K562 (cell line): ENCODE data around the gene NECAB2. TPM values are rescaled to one million over a fixed set of nuclear protein-coding genes. Genes with fewer than 3 reads are reported as not detected.

ENCODE experiments used
- ATAC-seq: fragments of 200-7000 bp; cut with Tn5 transposase; 3 replicates; pipeline ENCODE4 v1.9.1; 2020; ENCODE audit warnings: moderate library complexity
- BruUV-seq: library from RNA; stranded (reverse); fragments of 400-500 nt; replicated peaks from 2 replicates; lab custom pipeline; 2021; lab: Mats Ljungman, UMichigan
- CTCF ChIA-PET: fragments of 300-600 bp; formaldehyde crosslinking; extraction: SDS; loops from one replicate; lab custom pipeline; 2021; ENCODE audit warnings: low intra/inter-chr PET ratio; lab: Yijun Ruan, JAX
- POLR2A ChIA-PET: fragments of 300-600, 350-650 bp; sonication (Branson Sonifier 250); formaldehyde crosslinking; extraction: SDS; loops from one replicate; lab custom pipeline; 2021; ENCODE audit warnings: antibody characterized with exemption, inconsistent platforms; lab: Yijun Ruan, JAX
- DNase-seq, 4 experiments: peaks; one replicate each; pipeline versions ENCODE4 v3.0.0 to v3.0.0-alpha.2; 2011 to 2018; ENCODE audit warnings: low spot score in 3 of 4, mixed read lengths in 3 of 4; ENCODE audit errors: extremely low read depth in 1 of 4
- FAIRE-seq: peaks from 2 replicates; lab custom pipeline; 2011; peaks lifted over from hg19 to GRCh38; lab: Jason Lieb, UNC
- H2AFZ ChIP-seq: 2 replicates; pipeline ENCODE4 v1.6.0; 2011; ENCODE audit warnings: low read depth, low read length, control low read depth, inconsistent platforms
- H3K27ac ChIP-seq: fragments of 200-600 bp; 3 replicates; pipeline ENCODE4 v1.8.0; 2011; ENCODE audit warnings: low read depth, mild to moderate bottlenecking, control low read depth, inconsistent platforms, low read length, moderate library complexity, mixed read lengths; ENCODE audit errors: extremely low read depth
- H3K27me3 ChIP-seq, 2 experiments: fragments of 300-600 bp in 1 of 2; 2 replicates in 1 of 2; 3 replicates in 1 of 2; pipeline versions ENCODE4 v1.6.0 to v1.8.0; 2011; ENCODE audit warnings: inconsistent platforms in 2 of 2, low read length in 2 of 2, mild to moderate bottlenecking in 1 of 2, mixed read lengths in 1 of 2, moderate library complexity in 1 of 2; ENCODE audit not compliant: control insufficient read depth in 2 of 2, insufficient read depth in 2 of 2
- H3K36me3 ChIP-seq: fragments of 300-600 bp; 3 replicates; pipeline ENCODE4 v1.8.0; 2011; ENCODE audit warnings: mild to moderate bottlenecking, low read length, inconsistent platforms; ENCODE audit not compliant: control insufficient read depth, insufficient read depth
- H3K4me1 ChIP-seq, 2 experiments: fragments of 200-600 bp in 1 of 2; replicated peaks in 1 of 2; 2 replicates in 1 of 2; 3 replicates in 1 of 2; pipeline versions ENCODE4 v1.5.1 to v1.8.0; 2011; ENCODE audit warnings: inconsistent platforms in 2 of 2, low read length in 2 of 2, mild to moderate bottlenecking in 1 of 2, mixed read lengths in 1 of 2, moderate library complexity in 1 of 2; ENCODE audit not compliant: control insufficient read depth in 2 of 2, insufficient read depth in 2 of 2
- H3K4me2 ChIP-seq: 2 replicates; pipeline ENCODE4 v1.6.1; 2011; ENCODE audit warnings: low read length, control low read depth, inconsistent platforms, mixed read lengths; ENCODE audit not compliant: insufficient read depth
- H3K4me3 ChIP-seq: fragments of 200-600 bp; sonication (generic), shearing (Covaris generic); 2 replicates; pipeline ENCODE4 v1.5.1; 2016; ENCODE audit warnings: control low read depth, inconsistent platforms
- H3K79me2 ChIP-seq: fragments of 200-600 bp; 3 replicates; pipeline ENCODE4 v1.8.0; 2011; ENCODE audit warnings: low read length, inconsistent platforms; ENCODE audit not compliant: control insufficient read depth, insufficient read depth
- H3K9ac ChIP-seq, 2 experiments: 2 replicates each; pipeline versions ENCODE4 v1.6.0 to v1.6.1; 2011; ENCODE audit warnings: low read depth in 2 of 2, low read length in 2 of 2, control low read depth in 1 of 2, inconsistent platforms in 1 of 2, mild to moderate bottlenecking in 1 of 2, mixed read lengths in 1 of 2; ENCODE audit not compliant: insufficient read depth in 1 of 2
- H3K9me1 ChIP-seq: one replicate; pipeline ENCODE4 v1.6.0; 2011; ENCODE audit warnings: inconsistent platforms, mild to moderate bottlenecking, low read length, moderate library complexity; ENCODE audit not compliant: control insufficient read depth, insufficient read depth
- H3K9me3 ChIP-seq: replicated peaks from 2 replicates; pipeline ENCODE4 v1.5.1; 2011; ENCODE audit warnings: low read depth, low read length, inconsistent platforms; ENCODE audit not compliant: control insufficient read depth, insufficient read depth
- H4K20me1 ChIP-seq: replicated peaks from 2 replicates; pipeline ENCODE4 v1.6.1; 2011; ENCODE audit warnings: low read length, inconsistent platforms, mixed read lengths; ENCODE audit not compliant: control insufficient read depth, insufficient read depth
- EHMT2 ChIP-seq: fragments of 450-650 bp; IDR thresholded peaks from 2 replicates; pipeline ENCODE4 v1.6.1; 2018; ENCODE audit warnings: antibody characterized with exemption
- NR2F6 ChIP-seq: fragments of 450-650 bp; formaldehyde crosslinking; IDR thresholded peaks from 2 replicates; pipeline ENCODE4 v1.4.0; 2020; ENCODE audit warnings: mild to moderate bottlenecking
- PCBP1 ChIP-seq: fragments of 200-400 bp; formaldehyde crosslinking; IDR thresholded peaks from 2 replicates; pipeline ENCODE4 v1.6.1; 2018; ENCODE audit warnings: mild to moderate bottlenecking, low read depth, low read length; ENCODE audit not compliant: poor library complexity, severe bottlenecking
- TFAP4 ChIP-seq: sonication (generic); formaldehyde crosslinking; IDR thresholded peaks from 2 replicates; pipeline ENCODE4 v1.8.0; 2022; ENCODE audit warnings: missing genetic modification reagents, mild to moderate bottlenecking, moderate library complexity, borderline replicate concordance
- ZBTB7A ChIP-seq: IDR thresholded peaks from 2 replicates; pipeline ENCODE4 v1.6.1; 2011; ENCODE audit warnings: low read depth, mild to moderate bottlenecking, low read length, moderate library complexity, borderline replicate concordance; ENCODE audit not compliant: control insufficient read depth
- ZNF589 ChIP-seq: fragments of 200-800 bp; sonication (Bioruptor generic); IDR thresholded peaks from 2 replicates; pipeline ENCODE4 v1.6.1; 2016; ENCODE audit warnings: low read depth, missing genetic modification characterization, missing compliant biosample characterization
- WGBS: fragments of 100-300 bp; shearing (Covaris generic); methylation state at CpG from one replicate; pipeline ENCODE4 v1.1.6; 2016; ENCODE audit warnings: low coverage, mixed read lengths; ENCODE audit not compliant: insufficient coverage; ENCODE audit errors: missing lambda C conversion rate; 5-methylcytosine and 5-hydroxymethylcytosine counted together
- in situ Hi-C: fragments of 300-500 bp; cut with MboI; formaldehyde crosslinking; loops from 4 replicates; pipeline ENCODE4 v1.15.0; 2018; ENCODE audit warnings: inconsistent platforms, mixed read lengths
- intact Hi-C: fragments of 100-400 bp; cut with micrococcal nuclease; formaldehyde crosslinking; loops from 2 replicates; pipeline ENCODE4 v1.14.2; 2022
- polyA plus RNA-seq, 8 experiments: library from polyadenylated mRNA; depleted of rRNA in 4 of 8; stranded (reverse) in 5 of 8; unstranded in 3 of 8; fragments of >200 nt; fragmentation: Nextera tagmentation in 2 of 8; fragmentation: Illumina TruSeq in 1 of 8; extraction: Ambion mirVana in 2 of 8; extraction: Trizol in 1 of 8; gene quantifications; 2 replicates each; pipeline versions ENCODE4 v1.2.1 to v1.2.3, GENCODE V29; 2011 to 2014; ENCODE audit warnings: inconsistent platforms in 1 of 8, missing spikeins in 1 of 8
- total RNA-seq, 7 experiments: library from RNA; depleted of rRNA in 6 of 7; stranded (reverse); fragments of >200 nt in 6 of 7; fragmentation: Illumina TruSeq in 2 of 7; extraction: Trizol in 2 of 7; gene quantifications; 2 replicates each; pipeline versions ENCODE4 v1.2.1 to v1.2.3, GENCODE V29; 2011 to 2021; ENCODE audit warnings: low replicate concordance in 1 of 7

NECAB2 gene
- total and polyA plus RNA-seq, 9 of the 15 experiments (the other 6 are each of a cell fraction or from before 2014, with no cell fraction given) = 0.03 to 0.28 TPM; not detected in 7

GRCh38 chr16:83968306-83968851 lies 335 bp downstream of the NECAB2 start (continued):
- TF ChIP-seq TFAP4 (CRISPR knock-in tag) (no peak), ZBTB7A (peak; percentile 71; the same call in 1 of the 2 replicates), NR2F6 (CRISPR knock-in tag) (no peak)

GRCh38 chr16:83968891-83969649 lies 1.0 kb downstream of the NECAB2 start:
- DNase-seq = no peak
- Histone ChIP-seq H3K4me2 (no peak overlapping the region), H3K4me1 (peaks cover 0 to 38% of the 10 kb centered on the region in 2 experiments; a peak in 1 of 5 replicates), H3K27ac (no peak overlapping the region), H4K20me1 (peaks cover 10% of the 10 kb centered on the region; the same call in 1 of the 2 replicates), H3K9ac (no peak overlapping the region), H3K9me1 (no peaks in the 10 kb centered on the region), H3K4me3 (no peak overlapping the region), H3K27me3 (peaks cover 25 to 45% of the 10 kb centered on the region in 2 experiments; a peak in 3 of 5 replicates), H2AFZ (no peak overlapping the region), H3K36me3 (no peaks in the 10 kb centered on the region), H3K79me2 (no peaks in the 10 kb centered on the region), H3K9me3 (no peaks in the 10 kb centered on the region)
- ATAC-seq = no peak
- WGBS = 51% methylated on average over 26 of the region's 45 CpGs
- no TSS peak for BruUV-seq
- intact Hi-C loops (loop anchor here (1.0 kb wide), 2 partner anchors 75 to 96 kb away; no protein-coding TSS in a partner anchor), in situ Hi-C loops (no loop called here)
- CTCF ChIA-PET = interaction anchor here (2.2 to 3.5 kb wide), 2 partner anchors 94 to 97 kb away, joined by 16 to 37 read pairs; no protein-coding TSS in a partner anchor
- POLR2A ChIA-PET = no interaction called here
- TF ChIP-seq PCBP1 (peak; percentile 28), EHMT2 (no peak), ZNF589 (CRISPR knock-in tag) (no peak)
- no peak for FAIRE-seq
